GM13976 (cell line): ENCODE data around the gene GPR42.
"Not testable (repeated sequence)": the region's sequence is repeated elsewhere in the genome, so short reads cannot be mapped to it uniquely, and the experiment has no call there.

Source experiments
- DNase-seq: peaks from one replicate; pipeline ENCODE4 v3.0.0; 2012; ENCODE audit warnings: low spot score
- CTCF ChIP-seq: IDR thresholded peaks from 2 replicates; pipeline ENCODE4 v1.5.1; 2012; ENCODE audit warnings: borderline replicate concordance, mild to moderate bottlenecking; ENCODE audit not compliant: insufficient read depth; ENCODE audit errors: extremely low read depth, missing control alignments, control extremely low read depth
- in situ Hi-C: fragments of 300-500 bp; cut with MboI; formaldehyde crosslinking; loops from one replicate; pipeline ENCODE4 v1.12.0; 2022; ENCODE audit warnings: low sequenced_read_pairs, mixed read lengths, inconsistent platforms; ENCODE audit not compliant: unreplicated experiment

The GPR42 gene

DNA sequence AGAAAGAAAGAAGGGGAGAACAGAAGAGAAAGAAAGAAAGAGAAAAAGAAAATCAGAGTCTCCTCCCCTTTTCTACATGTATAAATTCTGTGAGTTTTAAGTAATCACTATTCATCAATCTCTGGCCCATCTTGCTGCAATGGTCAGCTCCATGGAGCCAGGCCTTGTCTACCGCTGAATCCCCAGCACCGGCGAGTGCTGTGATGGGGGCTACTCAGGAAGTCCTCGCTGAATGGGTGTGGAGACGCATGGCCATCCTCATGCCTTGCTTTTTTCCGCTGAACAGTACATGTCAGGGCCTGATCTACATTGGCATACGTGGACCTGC, 29.9 kb downstream of the GPR42 start:
- no peak for DNase-seq
- no peak for TF ChIP-seq CTCF
- in situ Hi-C loops: no loop called here

DNA sequence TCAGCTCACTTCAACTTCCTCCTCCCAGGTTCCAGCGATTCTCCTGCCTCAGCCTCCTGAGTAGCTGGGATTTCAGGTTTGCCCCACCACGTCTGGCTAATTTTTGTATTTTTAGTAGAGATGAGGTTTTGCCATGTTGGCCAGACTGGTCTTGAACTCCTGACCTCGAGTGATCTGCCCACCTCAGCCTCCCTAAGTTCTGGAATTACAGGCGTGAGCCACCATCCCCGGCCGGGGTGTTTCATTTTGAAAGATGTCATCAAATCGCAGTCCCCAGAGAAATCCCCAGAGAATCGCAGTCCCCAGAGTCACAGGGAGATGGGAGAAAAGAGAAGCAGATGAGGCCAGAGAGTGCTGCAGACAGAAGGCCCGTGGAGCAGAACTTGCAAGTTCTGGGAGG, 30.5 kb downstream of the GPR42 start:
- peak; percentile 50 for DNase-seq
- in situ Hi-C loops: not testable (repeated sequence)

- in situ Hi-C loops: no loop called here
- no peak for DNase-seq
- TF ChIP-seq CTCF: no peak
These were observed 32.4 kb downstream of the GPR42 start for GRCh38 chr19:35403116-35403760.

GRCh38 chr19:35404879-35405622, 34.2 kb downstream of the GPR42 start:
- in situ Hi-C loops: no loop called here
- no peak for TF ChIP-seq CTCF
- peak; percentile 87 for DNase-seq

DNA sequence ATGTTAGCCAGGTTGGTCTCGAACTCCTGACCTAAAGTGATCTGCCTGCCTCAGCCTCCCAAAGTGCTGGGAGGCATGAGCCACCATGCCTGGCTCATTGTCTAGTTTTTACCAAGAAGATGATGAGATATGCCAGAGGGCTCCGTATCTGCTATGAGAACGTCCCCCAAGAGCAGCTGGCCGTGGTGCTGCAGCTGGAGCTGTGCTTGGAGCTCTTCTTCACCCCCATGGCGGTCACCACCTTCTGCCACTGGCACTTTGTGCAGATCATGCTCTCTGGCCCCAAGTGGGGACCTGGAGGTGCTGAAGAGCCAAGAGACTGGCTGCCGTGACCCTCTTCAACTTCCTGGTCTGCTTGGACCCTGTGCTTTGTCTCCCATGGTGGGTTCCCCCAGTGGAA, 36.8 kb downstream of the GPR42 start:
- DNase-seq: no peak
- in situ Hi-C loops: no loop called here
- no peak for TF ChIP-seq CTCF

- no peak for DNase-seq
- no peak for TF ChIP-seq CTCF
- in situ Hi-C loops: no loop called here
These were observed 37.7 kb downstream of the GPR42 start for GRCh38 chr19:35408284-35409171.

DNA sequence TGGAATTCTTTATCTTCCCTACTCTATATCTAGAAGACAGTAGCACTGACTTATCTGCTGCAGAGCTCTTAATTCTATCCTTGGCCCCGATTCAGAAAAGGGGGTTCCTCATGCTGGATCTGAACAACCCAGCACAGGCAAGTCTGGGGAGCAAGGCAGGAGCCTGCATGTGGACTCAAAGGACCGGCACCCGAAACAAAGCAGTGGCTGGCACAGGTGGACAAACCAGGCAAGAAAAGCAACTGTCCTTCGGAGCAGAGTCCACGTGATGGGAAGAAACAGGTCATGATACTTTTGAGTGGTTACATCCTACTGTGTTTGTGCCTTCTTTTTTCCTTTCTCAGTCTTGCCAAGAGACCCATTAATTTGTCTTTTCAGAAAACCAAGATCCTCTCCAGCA, 38.3 kb downstream of the GPR42 start:
- no peak for DNase-seq
- in situ Hi-C loops: no loop called here
- no peak for TF ChIP-seq CTCF
